Measurements from ENCODE around the gene MSLN.

DNA sequence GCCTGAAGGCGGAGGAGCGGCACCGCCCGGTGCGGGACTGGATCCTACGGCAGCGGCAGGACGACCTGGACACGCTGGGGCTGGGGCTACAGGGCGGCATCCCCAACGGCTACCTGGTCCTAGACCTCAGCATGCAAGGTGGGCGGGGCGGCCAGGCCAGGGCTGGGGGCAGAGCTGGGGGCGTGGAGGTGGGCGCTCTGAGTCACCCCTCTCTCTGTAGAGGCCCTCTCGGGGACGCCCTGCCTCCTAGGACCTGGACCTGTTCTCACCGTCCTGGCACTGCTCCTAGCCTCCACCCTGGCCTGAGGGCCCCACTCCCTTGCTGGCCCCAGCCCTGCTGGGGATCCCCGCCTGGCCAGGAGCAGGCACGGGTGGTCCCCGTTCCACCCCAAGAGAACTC lies 7.9 kb downstream of the MSLN start:
- TF ChIP-seq, protein P1, sequence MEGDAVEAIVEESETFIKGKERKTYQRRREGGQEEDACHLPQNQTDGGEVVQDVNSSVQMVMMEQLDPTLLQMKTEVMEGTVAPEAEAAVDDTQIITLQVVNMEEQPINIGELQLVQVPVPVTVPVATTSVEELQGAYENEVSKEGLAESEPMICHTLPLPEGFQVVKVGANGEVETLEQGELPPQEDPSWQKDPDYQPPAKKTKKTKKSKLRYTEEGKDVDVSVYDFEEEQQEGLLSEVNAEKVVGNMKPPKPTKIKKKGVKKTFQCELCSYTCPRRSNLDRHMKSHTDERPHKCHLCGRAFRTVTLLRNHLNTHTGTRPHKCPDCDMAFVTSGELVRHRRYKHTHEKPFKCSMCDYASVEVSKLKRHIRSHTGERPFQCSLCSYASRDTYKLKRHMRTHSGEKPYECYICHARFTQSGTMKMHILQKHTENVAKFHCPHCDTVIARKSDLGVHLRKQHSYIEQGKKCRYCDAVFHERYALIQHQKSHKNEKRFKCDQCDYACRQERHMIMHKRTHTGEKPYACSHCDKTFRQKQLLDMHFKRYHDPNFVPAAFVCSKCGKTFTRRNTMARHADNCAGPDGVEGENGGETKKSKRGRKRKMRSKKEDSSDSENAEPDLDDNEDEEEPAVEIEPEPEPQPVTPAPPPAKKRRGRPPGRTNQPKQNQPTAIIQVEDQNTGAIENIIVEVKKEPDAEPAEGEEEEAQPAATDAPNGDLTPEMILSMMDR (IDR thresholded peaks at IDR 0.05), result no peak
- TF ChIP-seq POLR2A (IDR thresholded peaks at IDR 0.05) (no peak), POLR2AphosphoS5 (IDR thresholded peaks at IDR 0.05) (no peak), EP300 (IDR thresholded peaks at IDR 0.05) (no peak)
